Cardiac fibroblast (primary cell): ENCODE measurements around the gene ATXN1.

Experiments used
- DNase-seq, 2 donors: peaks; one replicate each; pipeline versions ENCODE4 v3.0.0 to v3.0.0-alpha.2; 2010; ENCODE audit warnings: low read depth in 2 of 2
- H3K4me3 ChIP-seq, 2 donors: replicated peaks in 1 of 2; 1 replicate in 1 of 2; 2 replicates in 1 of 2; pipeline ENCODE4 v1.5.1; 2011; ENCODE audit warnings: low read depth in 2 of 2, low read length in 2 of 2, mild to moderate bottlenecking in 2 of 2, moderate library complexity in 1 of 2
- CTCF ChIP-seq: IDR thresholded peaks from one replicate; pipeline ENCODE4 v1.5.1; 2011; ENCODE audit warnings: low read depth, mild to moderate bottlenecking, low read length, inconsistent platforms

The ATXN1 gene

GRCh38 chr6:16399695-16400094 is 361.6 kb downstream of the ATXN1 start:
- DNase-seq = no peak
- no peak for TF ChIP-seq CTCF
- H3K4me3 ChIP-seq = no peak overlapping the region

- no peak overlapping the region for H3K4me3 ChIP-seq
- no peak for TF ChIP-seq CTCF
- peak in 1 of 2 donors; percentile 55 for DNase-seq
Observed at GRCh38 chr6:16399158-16399557, 362.1 kb downstream of the ATXN1 start.

GRCh38 chr6:16398587-16398986 is 362.7 kb downstream of the ATXN1 start:
- no peak overlapping the region for H3K4me3 ChIP-seq
- TF ChIP-seq CTCF = no peak
- peak; percentile 49 to 79 for DNase-seq

- DNase-seq = no peak
- no peak for TF ChIP-seq CTCF
Observed at GRCh38 chr6:16397623-16398022, 363.6 kb downstream of the ATXN1 start.

GRCh38 chr6:16396497-16397319 is 364.6 kb downstream of the ATXN1 start:
- TF ChIP-seq CTCF = no peak
- DNase-seq = no peak
- no peak overlapping the region for H3K4me3 ChIP-seq

More at GRCh38 chr6:16397623-16398022, 363.6 kb downstream of the ATXN1 start:
- H3K4me3 ChIP-seq = no peak overlapping the region

GRCh38 chr6:16394632-16395031 is 366.6 kb downstream of the ATXN1 start:
- no peak overlapping the region for H3K4me3 ChIP-seq
- no peak for TF ChIP-seq CTCF
- DNase-seq = no peak
